Astrocyte (in vitro differentiated cells and primary cell): ENCODE data around the gene GATM. TPM values are rescaled to one million over a fixed set of nuclear protein-coding genes. Genes with fewer than 3 reads are reported as not detected.

Experiments
- DNase-seq: peaks from one replicate; pipeline ENCODE4 v3.0.0-alpha.2; 2010; ENCODE audit warnings: low read depth
- FAIRE-seq: peaks from 2 replicates; lab custom pipeline; 2011; peaks lifted over from hg19 to GRCh38; lab: Jason Lieb, UNC
- H2AFZ ChIP-seq: 2 replicates; pipeline ENCODE4 v1.6.0; 2012; ENCODE audit warnings: low read depth, low read length, inconsistent platforms
- H3K27ac ChIP-seq: 2 replicates; pipeline ENCODE4 v1.5.1; 2011; ENCODE audit warnings: low read depth, low read length, inconsistent platforms
- H3K27me3 ChIP-seq: 2 replicates; pipeline ENCODE4 v1.6.0; 2011; ENCODE audit warnings: low read length, inconsistent platforms; ENCODE audit not compliant: insufficient read depth
- H3K36me3 ChIP-seq: 2 replicates; pipeline ENCODE4 v1.5.1; 2011; ENCODE audit warnings: low read length, inconsistent platforms; ENCODE audit not compliant: insufficient read depth
- H3K4me1 ChIP-seq: 2 replicates; pipeline ENCODE4 v1.5.1; 2011; ENCODE audit warnings: low read length, inconsistent platforms; ENCODE audit not compliant: insufficient read depth
- H3K4me2 ChIP-seq: 2 replicates; pipeline ENCODE4 v1.6.0; 2012; ENCODE audit warnings: low read length, inconsistent platforms
- H3K4me3 ChIP-seq: 2 replicates; pipeline ENCODE4 v1.5.1; 2011; ENCODE audit warnings: low read depth, mild to moderate bottlenecking, low read length, inconsistent platforms; ENCODE audit not compliant: insufficient read depth
- H3K79me2 ChIP-seq: 2 replicates; pipeline ENCODE4 v1.6.0; 2012; ENCODE audit warnings: mild to moderate bottlenecking, low read length, inconsistent platforms; ENCODE audit not compliant: insufficient read depth
- H3K9ac ChIP-seq: 2 replicates; pipeline ENCODE4 v1.6.0; 2012; ENCODE audit warnings: mild to moderate bottlenecking, low read length, inconsistent platforms
- H3K9me3 ChIP-seq: 2 replicates; pipeline ENCODE4 v1.5.1; 2012; ENCODE audit warnings: low read depth, mild to moderate bottlenecking, low read length, inconsistent platforms; ENCODE audit not compliant: insufficient read depth
- H4K20me1 ChIP-seq: 2 replicates; pipeline ENCODE4 v1.6.0; 2012; ENCODE audit warnings: low read length, inconsistent platforms; ENCODE audit not compliant: insufficient read depth
- H3K27ac Mint-ChIP-seq: one replicate; pipeline ENCODE4 v1.8.0; 2021; ENCODE audit warnings: mild to moderate bottlenecking, mixed read lengths; ENCODE audit not compliant: unreplicated experiment
- H3K27me3 Mint-ChIP-seq: one replicate; pipeline ENCODE4 v1.8.0; 2021; ENCODE audit warnings: low read depth, mixed read lengths; ENCODE audit not compliant: unreplicated experiment
- H3K36me3 Mint-ChIP-seq: one replicate; pipeline ENCODE4 v1.8.0; 2021; ENCODE audit warnings: low read depth, mixed read lengths; ENCODE audit not compliant: unreplicated experiment
- H3K4me1 Mint-ChIP-seq: one replicate; pipeline ENCODE4 v1.8.0; 2021; ENCODE audit warnings: low read depth, mixed read lengths; ENCODE audit not compliant: unreplicated experiment
- H3K4me3 Mint-ChIP-seq: one replicate; pipeline ENCODE4 v1.8.0; 2021; ENCODE audit warnings: mild to moderate bottlenecking, moderate library complexity, mixed read lengths; ENCODE audit not compliant: unreplicated experiment
- H3K9me3 Mint-ChIP-seq: one replicate; pipeline ENCODE4 v1.8.0; 2021; ENCODE audit warnings: mild to moderate bottlenecking, mixed read lengths; ENCODE audit not compliant: unreplicated experiment
- CTCF ChIP-seq: IDR thresholded peaks from 2 replicates; pipeline ENCODE4 v1.5.1; 2011; ENCODE audit warnings: low read depth, mild to moderate bottlenecking, inconsistent platforms, low read length, moderate library complexity; ENCODE audit not compliant: insufficient read depth
- EZH2 ChIP-seq: IDR thresholded peaks from 2 replicates; pipeline ENCODE4 v1.6.1; 2012; ENCODE audit warnings: mild to moderate bottlenecking, low read length, inconsistent platforms; ENCODE audit not compliant: insufficient read depth
- total RNA-seq: library from RNA; stranded (reverse); gene quantifications from 2 replicates; pipeline ENCODE4 v1.2.1, GENCODE V29; 2021

Gene GATM
- total RNA-seq, 1 donor from 2014 or later = 5.4 TPM

DNA sequence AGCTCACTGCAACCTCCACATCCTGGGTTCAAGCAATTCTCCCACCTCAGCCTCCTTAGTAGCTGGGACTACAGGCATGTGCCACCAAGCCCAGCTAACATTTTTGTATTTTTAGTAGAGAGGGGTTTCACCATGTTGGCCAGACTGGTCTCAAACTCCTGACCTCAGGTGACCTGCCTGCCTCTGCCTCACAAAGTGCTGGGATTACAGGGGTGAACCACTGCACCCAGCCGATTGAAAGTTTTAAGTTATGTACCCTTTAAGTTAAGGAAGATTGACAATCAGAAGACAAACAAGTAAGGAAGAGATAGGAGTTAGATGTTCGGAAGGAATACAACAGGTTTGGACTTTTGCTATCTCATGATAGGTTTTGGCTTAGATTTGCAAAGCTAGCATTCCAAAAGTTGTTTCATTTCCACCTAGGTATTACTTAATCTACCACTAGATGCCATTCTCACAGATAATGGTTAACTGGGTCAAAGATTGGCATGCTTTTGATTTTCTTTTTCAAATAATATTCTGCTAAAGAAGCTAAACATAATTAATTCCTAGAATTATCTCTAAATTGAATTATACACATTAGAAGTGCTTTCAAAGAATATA lies 35.0 kb downstream of the GATM start:
- H3K27me3 Mint-ChIP-seq = peaks cover 2% of the 10 kb centered on the region
- H3K4me1 Mint-ChIP-seq = peaks cover 8% of the 10 kb centered on the region

GRCh38 chr15:45341790-45342189 lies 36.6 kb downstream of the GATM start:
- no peak for FAIRE-seq
- no peak overlapping the region for H3K4me2 ChIP-seq
- H3K9me3 ChIP-seq = no peaks in the 10 kb centered on the region
- TF ChIP-seq EZH2 (no peak), CTCF (no peak)
- H3K4me3 ChIP-seq = no peak overlapping the region
- no peaks in the 10 kb centered on the region for H3K4me1 ChIP-seq
- H3K9ac ChIP-seq = no peak overlapping the region
- no peak overlapping the region for H3K27ac ChIP-seq
- no peaks in the 10 kb centered on the region for H3K79me2 ChIP-seq
- H2AFZ ChIP-seq = no peak overlapping the region
- H3K9me3 Mint-ChIP-seq = no peaks in the 10 kb centered on the region
- peaks cover 6% of the 10 kb centered on the region for H3K4me1 Mint-ChIP-seq
- no peaks in the 10 kb centered on the region for H3K36me3 Mint-ChIP-seq
- H4K20me1 ChIP-seq = no peaks in the 10 kb centered on the region
- no peak for DNase-seq
- H3K27me3 Mint-ChIP-seq = no peaks in the 10 kb centered on the region
- H3K27me3 ChIP-seq = no peaks in the 10 kb centered on the region
- H3K36me3 ChIP-seq = no peaks in the 10 kb centered on the region
- H3K4me3 Mint-ChIP-seq = no peak overlapping the region
- H3K27ac Mint-ChIP-seq = no peak overlapping the region

More for the DNA sequence above, 35.0 kb downstream of the GATM start:
- H3K79me2 ChIP-seq = no peaks in the 10 kb centered on the region
- H3K4me1 ChIP-seq = no peaks in the 10 kb centered on the region
- H3K9me3 ChIP-seq = no peaks in the 10 kb centered on the region
- Mint-ChIP-seq H3K4me3 (no peak overlapping the region), H3K27ac (no peak overlapping the region), H3K36me3 (no peaks in the 10 kb centered on the region), H3K9me3 (no peaks in the 10 kb centered on the region)
- FAIRE-seq (no peak), DNase-seq (no peak)
- no peak overlapping the region for H2AFZ ChIP-seq
- H3K4me3 ChIP-seq = no peak overlapping the region
- H3K36me3 ChIP-seq = no peaks in the 10 kb centered on the region
- no peak overlapping the region for H3K9ac ChIP-seq
- no peaks in the 10 kb centered on the region for H3K27me3 ChIP-seq
- no peak overlapping the region for H3K4me2 ChIP-seq
- H4K20me1 ChIP-seq = no peaks in the 10 kb centered on the region
- no peak overlapping the region for H3K27ac ChIP-seq
- no peak for TF ChIP-seq EZH2
- no peak for TF ChIP-seq CTCF

DNA sequence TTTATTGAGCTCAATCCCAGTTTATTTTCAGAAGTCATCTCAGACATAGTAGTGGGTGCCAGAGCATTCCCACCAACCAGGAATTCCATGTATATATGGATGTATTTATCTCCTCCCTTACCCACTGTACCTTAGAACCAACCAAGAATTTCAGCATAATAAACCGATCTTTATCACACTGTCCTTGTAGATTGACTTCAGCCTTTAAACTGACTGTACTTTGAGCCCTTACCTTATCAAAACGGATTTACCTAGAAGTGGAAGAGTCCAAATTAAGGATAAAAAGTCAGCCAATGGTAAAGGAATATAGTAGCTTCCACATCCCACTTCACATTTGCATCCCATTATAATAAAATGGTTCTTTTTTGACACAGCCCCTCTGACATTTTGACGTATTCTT lies 37.9 kb downstream of the GATM start:
- Histone ChIP-seq H4K20me1 (no peaks in the 10 kb centered on the region), H3K9ac (no peak overlapping the region), H3K9me3 (no peaks in the 10 kb centered on the region), H3K4me3 (no peak overlapping the region), H3K4me2 (no peak overlapping the region), H3K27ac (no peak overlapping the region), H2AFZ (no peak overlapping the region), H3K4me1 (no peaks in the 10 kb centered on the region), H3K79me2 (no peaks in the 10 kb centered on the region), H3K27me3 (no peaks in the 10 kb centered on the region), H3K36me3 (no peaks in the 10 kb centered on the region)
- FAIRE-seq = no peak
- H3K9me3 Mint-ChIP-seq = no peaks in the 10 kb centered on the region
- no peak overlapping the region for H3K4me3 Mint-ChIP-seq
- H3K27ac Mint-ChIP-seq = no peak overlapping the region
- H3K4me1 Mint-ChIP-seq = no peaks in the 10 kb centered on the region
- H3K36me3 Mint-ChIP-seq = no peaks in the 10 kb centered on the region
- DNase-seq = no peak
- H3K27me3 Mint-ChIP-seq = no peaks in the 10 kb centered on the region
- TF ChIP-seq CTCF (no peak), EZH2 (no peak)
